ENCODE measurements around the gene CCNB1.

GRCh38 chr5:69130241-69130640, 36.7 kb upstream of the CCNB1 start:
- TF ChIP-seq POLR2A (IDR thresholded peaks at IDR 0.05) (no peak), CTCF (IDR thresholded peaks at IDR 0.05) (no peak)

Data from lower leg skin (tissue), 3 donors.